ENCODE measurements around the gene ITGA1.

DNA sequence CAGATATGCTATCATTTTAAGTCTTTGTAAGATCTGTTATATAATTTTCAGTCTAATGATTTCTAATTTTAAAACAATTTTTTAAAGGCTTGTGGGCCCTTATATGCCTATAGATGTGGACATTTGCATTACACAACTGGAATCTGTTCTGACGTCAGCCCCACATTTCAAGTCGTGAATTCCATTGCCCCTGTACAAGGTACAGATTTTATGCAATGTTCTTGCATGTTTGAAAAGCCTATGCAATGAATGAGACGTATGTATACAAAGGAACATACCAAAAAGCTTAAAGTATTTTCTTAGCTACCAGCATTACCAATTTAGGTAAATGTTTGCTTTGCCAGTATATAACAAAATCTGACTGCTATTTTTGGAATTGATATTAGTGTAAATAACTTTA is 77.2 kb downstream of the ITGA1 start:
- TF ChIP-seq POLR2A (IDR thresholded peaks at IDR 0.05; ENCODE audit: low read depth, low read length) (no peak), POLR2AphosphoS5 (IDR thresholded peaks at IDR 0.05; ENCODE audit: low read depth, low read length) (no peak)
